ENCODE data around the gene RASSF3.

RASSF3 gene

GRCh38 chr12:64736771-64737170 is 126.5 kb downstream of the RASSF3 start:
- DNase-seq = no peak

- no peak for DNase-seq
Observed at GRCh38 chr12:64737539-64737938, 127.2 kb downstream of the RASSF3 start.

- no peak for DNase-seq
Observed at GRCh38 chr12:64739778-64740177, 129.5 kb downstream of the RASSF3 start.

- no peak for DNase-seq
Observed at GRCh38 chr12:64740646-64741045, 130.4 kb downstream of the RASSF3 start.

DNA sequence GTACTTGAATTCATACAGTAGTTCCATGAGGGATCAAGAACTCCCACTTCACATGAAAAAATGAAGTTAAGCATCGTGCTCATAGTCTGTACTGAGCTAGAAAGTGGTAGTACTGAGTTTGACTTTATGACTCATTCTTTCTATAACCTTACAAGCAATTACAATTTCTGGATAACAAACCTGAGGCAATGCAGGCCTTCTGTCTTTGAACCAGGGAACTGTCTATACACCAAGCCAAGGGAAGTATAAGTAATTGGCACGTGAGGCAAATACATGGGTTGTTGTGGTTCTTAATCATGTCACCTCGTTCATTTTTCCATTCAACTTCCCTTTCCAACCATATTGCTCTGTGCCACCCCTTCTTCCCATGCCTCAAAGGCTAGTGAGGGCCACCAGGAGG is 132.1 kb downstream of the RASSF3 start:
- DNase-seq = no peak

DNA sequence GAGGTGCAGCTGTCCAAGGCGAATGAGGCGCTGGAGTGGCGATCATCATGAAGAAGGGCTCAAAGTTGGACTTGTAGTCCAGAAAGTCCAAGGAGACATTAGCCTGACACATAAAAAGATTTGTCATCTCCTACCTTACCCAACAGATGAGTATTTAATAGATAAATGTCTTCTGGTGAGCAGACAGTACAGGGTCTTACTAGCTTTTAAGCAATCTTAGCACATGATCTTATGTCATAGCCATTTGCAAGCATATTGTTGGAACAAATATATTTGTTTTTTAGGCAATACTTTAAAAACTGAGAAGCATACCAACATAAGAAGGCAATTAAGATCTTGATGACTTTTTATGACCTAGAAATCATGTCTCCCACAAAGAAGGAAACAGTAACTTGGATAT is 132.9 kb downstream of the RASSF3 start:
- DNase-seq = no peak

- DNase-seq = no peak
Observed at GRCh38 chr12:64744422-64745258, 134.3 kb downstream of the RASSF3 start.

DNA sequence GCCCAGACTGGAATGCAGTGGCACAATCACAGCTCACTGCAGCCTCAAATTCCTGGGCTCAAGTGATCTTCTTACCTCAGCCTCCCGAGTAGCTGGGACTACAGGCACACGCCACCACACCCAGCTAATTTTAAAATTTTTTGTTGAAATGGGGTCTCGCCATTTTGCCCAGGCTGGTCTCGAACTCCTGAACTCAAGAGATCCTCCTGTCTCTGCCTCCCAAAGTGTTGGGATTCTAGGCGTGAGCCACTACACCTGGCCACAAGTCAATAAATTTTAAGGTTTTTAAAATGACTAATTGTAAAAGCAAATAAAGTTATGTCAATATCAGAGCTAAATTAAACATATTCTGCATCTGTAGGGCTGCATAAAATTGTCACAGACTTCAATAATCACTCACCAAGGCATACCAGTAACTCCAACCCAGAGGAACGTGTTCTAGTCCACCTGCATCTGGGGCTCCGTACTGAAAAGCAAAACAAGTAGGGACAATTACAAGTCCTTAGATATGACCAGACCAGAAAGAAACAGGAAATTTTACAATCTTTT is 135.0 kb downstream of the RASSF3 start:
- no peak for DNase-seq

GRCh38 chr12:64745980-64746379 is 135.7 kb downstream of the RASSF3 start:
- peak in 1 of 2 experiments; percentile 25 for DNase-seq

DNA sequence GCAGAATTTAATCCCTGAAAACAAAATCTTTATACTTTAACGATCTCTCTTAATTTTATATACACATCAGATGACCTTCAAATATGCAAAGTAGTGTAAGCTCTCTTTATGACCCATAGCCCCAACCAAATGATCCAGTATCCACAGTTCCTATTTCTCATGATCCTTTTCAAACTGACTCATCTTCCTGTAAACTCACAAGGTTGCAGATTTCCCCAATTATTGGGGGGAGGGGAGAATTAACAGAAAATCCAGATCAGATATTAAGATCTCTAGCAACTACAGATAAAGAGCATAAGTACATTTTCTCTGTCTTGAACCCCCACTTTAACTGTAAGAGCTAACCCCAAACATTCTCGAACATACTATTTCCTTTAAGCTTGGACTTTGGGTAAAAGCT is 136.4 kb downstream of the RASSF3 start:
- DNase-seq = peak; percentile 11 to 31
